GM06990 (cell line): ENCODE results near the gene SOBP.

Experiments used
- DNase-seq: peaks from one replicate; pipeline ENCODE4 v3.0.0-alpha.2; 2011; ENCODE audit not compliant: insufficient read length; ENCODE audit errors: extremely low read depth
- H3K27me3 ChIP-seq: replicated peaks from 2 replicates; pipeline ENCODE4 v1.6.0; 2011; ENCODE audit warnings: low read length; ENCODE audit not compliant: control insufficient read depth, insufficient read depth
- H3K36me3 ChIP-seq: 2 replicates; pipeline ENCODE4 v1.5.1; 2011; ENCODE audit warnings: low read length; ENCODE audit not compliant: control insufficient read depth, insufficient read depth
- H3K4me3 ChIP-seq: replicated peaks from 2 replicates; pipeline ENCODE4 v1.5.1; 2011; ENCODE audit warnings: low read depth, mild to moderate bottlenecking, control low read depth, low read length
- TF ChIP-seq, protein P1 (sequence below): IDR thresholded peaks from 2 replicates; pipeline ENCODE4 v1.5.1; 2011; ENCODE audit warnings: low read length, control low read depth, mild to moderate bottlenecking, inconsistent platforms; ENCODE audit not compliant: insufficient read depth, poor library complexity, severe bottlenecking

SOBP gene

GRCh38 chr6:107653183-107653580, 163.3 kb downstream of the SOBP start:
- TF ChIP-seq, protein P1, sequence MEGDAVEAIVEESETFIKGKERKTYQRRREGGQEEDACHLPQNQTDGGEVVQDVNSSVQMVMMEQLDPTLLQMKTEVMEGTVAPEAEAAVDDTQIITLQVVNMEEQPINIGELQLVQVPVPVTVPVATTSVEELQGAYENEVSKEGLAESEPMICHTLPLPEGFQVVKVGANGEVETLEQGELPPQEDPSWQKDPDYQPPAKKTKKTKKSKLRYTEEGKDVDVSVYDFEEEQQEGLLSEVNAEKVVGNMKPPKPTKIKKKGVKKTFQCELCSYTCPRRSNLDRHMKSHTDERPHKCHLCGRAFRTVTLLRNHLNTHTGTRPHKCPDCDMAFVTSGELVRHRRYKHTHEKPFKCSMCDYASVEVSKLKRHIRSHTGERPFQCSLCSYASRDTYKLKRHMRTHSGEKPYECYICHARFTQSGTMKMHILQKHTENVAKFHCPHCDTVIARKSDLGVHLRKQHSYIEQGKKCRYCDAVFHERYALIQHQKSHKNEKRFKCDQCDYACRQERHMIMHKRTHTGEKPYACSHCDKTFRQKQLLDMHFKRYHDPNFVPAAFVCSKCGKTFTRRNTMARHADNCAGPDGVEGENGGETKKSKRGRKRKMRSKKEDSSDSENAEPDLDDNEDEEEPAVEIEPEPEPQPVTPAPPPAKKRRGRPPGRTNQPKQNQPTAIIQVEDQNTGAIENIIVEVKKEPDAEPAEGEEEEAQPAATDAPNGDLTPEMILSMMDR: no peak
- Histone ChIP-seq H3K27me3 (no peaks in the 10 kb centered on the region), H3K36me3 (no peaks in the 10 kb centered on the region), H3K4me3 (no peak overlapping the region)
- no peak for DNase-seq

DNA sequence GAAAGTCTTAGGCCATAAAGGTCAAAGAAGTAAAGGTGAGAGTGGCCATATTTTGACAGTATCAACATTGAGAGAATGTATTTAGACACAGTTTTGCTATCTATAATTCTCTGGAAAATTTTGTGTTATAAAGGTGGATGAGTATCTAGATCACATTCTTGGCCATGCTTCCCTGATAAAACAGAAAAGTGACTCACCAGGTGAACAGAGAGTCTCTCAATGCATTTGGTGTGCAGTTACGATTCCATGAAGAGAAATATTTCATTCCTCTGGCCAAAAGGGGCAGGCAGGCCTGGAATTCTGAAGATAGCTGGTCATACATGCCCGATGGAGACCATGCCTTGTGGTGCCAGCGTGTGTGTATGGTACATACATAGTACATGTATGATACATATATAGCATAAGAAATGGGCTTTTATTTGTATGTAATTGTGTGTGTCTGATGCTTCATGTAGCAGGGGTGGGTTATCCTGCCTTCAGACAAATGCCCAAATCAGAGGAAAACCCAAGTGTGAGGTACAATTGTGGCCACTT, 164.0 kb downstream of the SOBP start:
- no peak overlapping the region for H3K4me3 ChIP-seq
- H3K27me3 ChIP-seq: no peaks in the 10 kb centered on the region
- H3K36me3 ChIP-seq: no peaks in the 10 kb centered on the region
- DNase-seq: no peak
- TF ChIP-seq, protein P1: no peak

DNA sequence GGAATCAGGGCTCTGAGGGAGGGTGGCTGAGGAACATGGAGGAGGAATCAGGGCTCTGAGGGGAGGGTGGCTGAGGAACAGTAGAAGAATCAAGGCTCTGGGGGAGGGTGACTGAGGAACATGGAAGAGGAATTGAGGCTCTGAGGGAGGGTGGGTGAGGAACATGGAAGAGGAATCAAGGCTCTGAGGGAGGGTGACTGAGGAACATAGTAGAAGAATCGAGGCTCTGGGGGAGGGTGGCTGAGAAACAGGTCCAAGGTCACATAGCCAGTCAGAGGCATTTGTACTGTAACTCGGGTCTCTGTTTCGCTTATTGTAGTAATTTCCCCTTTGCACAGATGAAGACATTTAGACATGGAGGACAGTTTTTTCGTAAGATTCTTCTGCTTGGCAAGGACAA, 164.8 kb downstream of the SOBP start:
- Histone ChIP-seq H3K36me3 (no peaks in the 10 kb centered on the region), H3K27me3 (no peaks in the 10 kb centered on the region), H3K4me3 (no peak overlapping the region)
- TF ChIP-seq, protein P1: no peak
- DNase-seq: no peak

- TF ChIP-seq, protein P1: peak; percentile 41
- H3K27me3 ChIP-seq: no peaks in the 10 kb centered on the region
- no peak for DNase-seq
- H3K4me3 ChIP-seq: no peak overlapping the region
- no peaks in the 10 kb centered on the region for H3K36me3 ChIP-seq
These were observed 165.3 kb downstream of the SOBP start for GRCh38 chr6:107655245-107655644.

DNA sequence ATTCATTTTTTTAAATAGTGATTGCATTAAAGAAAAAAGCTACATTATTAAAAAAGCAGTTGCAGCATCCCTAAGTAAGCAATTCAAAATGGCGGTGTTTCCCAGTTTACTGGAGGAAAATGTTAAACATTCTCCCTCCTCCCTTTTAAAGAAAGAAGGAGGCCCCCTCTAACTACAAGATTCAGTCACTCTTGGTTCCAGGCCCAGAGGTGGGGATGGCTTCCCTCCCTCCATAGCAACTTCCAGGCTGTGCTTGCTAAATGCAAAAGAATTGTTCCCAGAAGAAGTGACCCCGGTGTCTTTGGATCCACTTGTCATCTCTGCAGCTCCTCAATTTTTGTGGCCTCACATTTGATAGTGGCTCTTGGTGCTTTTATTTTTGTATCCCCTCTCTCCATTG, 165.9 kb downstream of the SOBP start:
- no peaks in the 10 kb centered on the region for H3K27me3 ChIP-seq
- no peak for DNase-seq
- TF ChIP-seq, protein P1: no peak
- H3K36me3 ChIP-seq: no peaks in the 10 kb centered on the region
- no peak overlapping the region for H3K4me3 ChIP-seq

- Histone ChIP-seq H3K36me3 (no peaks in the 10 kb centered on the region), H3K27me3 (no peaks in the 10 kb centered on the region), H3K4me3 (no peak overlapping the region)
- no peak for DNase-seq
- TF ChIP-seq, protein P1: no peak
These were observed 166.5 kb downstream of the SOBP start for GRCh38 chr6:107656401-107656800.
